Cardiac septum (tissue), 1 donor: ENCODE data around the gene TRIM50. TPM values are rescaled to one million over a fixed set of nuclear protein-coding genes. Genes with fewer than 3 reads are reported as not detected.
"Not testable (repeated sequence)": the region's sequence is repeated elsewhere in the genome, so short reads cannot be mapped to it uniquely, and the experiment has no call there.

Source experiments
- DNase-seq: peaks from one replicate; pipeline ENCODE4 v3.0.0-alpha.2; 2020; ENCODE audit warnings: low spot score
- intact Hi-C: fragments of 100-400 bp; cut with DNase I; formaldehyde crosslinking; loops from one replicate; pipeline ENCODE4 v1.14.0; 2022
- total RNA-seq: library from RNA; stranded (reverse); fragmentation: NEBNext Ultra II Directional; extraction: Animal tissue kit (Norgen Biotek cat#: 25700); gene quantifications from one replicate; pipeline ENCODE4 v1.2.1, GENCODE V29; 2021
- donor health status: DM: no; HTN: no; CAD: no.

TRIM50 gene
- total RNA-seq, 1 donor from 2014 or later = not detected

DNA sequence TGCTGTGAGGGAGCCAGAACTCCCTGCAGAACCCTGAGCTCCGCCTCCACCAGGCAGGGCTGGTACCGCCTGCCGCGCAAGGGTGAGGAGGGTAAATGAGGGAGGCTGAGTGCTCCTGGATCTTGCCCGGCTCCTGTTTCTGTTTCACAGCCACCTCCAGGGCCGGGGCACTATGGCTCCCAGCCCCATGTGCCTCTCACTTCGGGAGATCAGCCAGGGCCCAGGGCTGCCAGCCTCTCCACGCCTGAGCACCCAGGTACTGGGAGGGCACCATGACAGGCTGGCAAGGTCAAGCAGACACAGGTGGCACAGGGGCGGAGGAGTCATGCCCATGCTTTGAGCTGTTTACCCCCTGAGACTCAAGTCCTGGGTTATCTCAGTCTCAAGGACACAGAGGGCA is 8.3 kb downstream of the TRIM50 start:
- DNase-seq, intact Hi-C loops: not testable (repeated sequence)

- intact Hi-C loops, DNase-seq: not testable (repeated sequence)
Observed at GRCh38 chr7:73318656-73319204, 9.2 kb downstream of the TRIM50 start.

GRCh38 chr7:73316521-73316920 is 11.4 kb downstream of the TRIM50 start:
- intact Hi-C loops = no loop called here
- no peak for DNase-seq

GRCh38 chr7:73314271-73314670 is 13.6 kb downstream of the TRIM50 start:
- intact Hi-C loops = no loop called here
- no peak for DNase-seq

GRCh38 chr7:73313521-73313906 is 14.4 kb downstream of the TRIM50 start:
- intact Hi-C loops = no loop called here
- no peak for DNase-seq

DNA sequence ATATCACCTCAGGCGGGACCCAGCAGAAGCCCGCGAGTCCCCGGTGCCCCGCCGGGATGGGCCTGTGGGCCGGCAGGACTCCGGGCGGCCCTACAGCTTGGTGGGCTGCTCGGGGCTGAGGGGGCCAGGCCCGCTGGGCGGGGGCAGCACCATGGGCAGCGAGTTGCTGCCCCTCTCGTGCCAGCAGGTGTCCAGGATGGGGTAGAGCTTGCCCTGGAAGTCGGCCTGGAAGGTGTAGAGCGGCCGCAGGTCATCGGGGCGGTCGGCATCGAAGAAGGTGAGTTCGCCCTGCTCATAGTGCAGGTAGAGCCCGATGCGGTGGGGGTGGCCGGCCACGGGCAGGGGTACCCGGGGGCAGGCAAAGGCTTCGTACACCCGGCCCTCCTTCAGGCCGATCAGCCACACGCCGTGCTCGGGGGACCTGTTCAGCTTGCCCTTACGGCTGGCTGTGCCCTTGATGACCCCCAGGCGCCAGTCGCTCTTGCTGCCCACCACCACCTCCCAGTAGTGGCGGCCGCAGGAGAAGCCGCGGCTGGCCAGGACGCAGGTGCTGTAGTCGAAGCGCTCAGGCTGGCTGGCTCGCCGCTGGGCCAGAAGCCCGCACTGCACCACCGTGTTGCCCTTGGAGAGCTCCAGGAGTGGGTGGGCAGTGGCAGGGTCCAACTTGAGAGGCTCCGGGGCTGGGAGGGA is 14.9 kb downstream of the TRIM50 start:
- intact Hi-C loops = no loop called here
- no peak for DNase-seq

DNA sequence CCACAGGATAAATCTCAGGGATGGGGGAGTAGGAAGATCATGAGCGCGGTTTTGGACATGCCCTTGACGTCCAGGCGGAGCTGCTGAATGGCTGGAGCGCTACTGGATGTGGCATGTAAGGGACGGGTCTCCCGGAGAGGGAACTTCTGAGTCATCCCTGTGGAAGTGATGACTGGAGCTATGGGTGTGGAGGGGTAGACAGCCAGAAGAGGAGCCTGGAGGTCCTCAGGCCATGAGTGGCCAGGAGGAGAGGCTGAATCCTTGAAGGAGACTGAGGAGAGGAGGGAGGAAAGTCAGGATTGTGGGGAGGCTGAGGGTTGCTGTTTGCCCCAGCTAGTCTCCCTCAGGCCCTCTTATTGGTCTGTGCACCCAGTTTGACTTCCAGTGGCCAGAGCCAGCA is 16.5 kb downstream of the TRIM50 start:
- DNase-seq, intact Hi-C loops: not testable (repeated sequence)

GRCh38 chr7:73308665-73309214 is 19.1 kb downstream of the TRIM50 start, which contains the start of gene NSUN5:
TSS of gene NSUN5 (minus strand) at chr7:73308826. CDS start at chr7:73308790, 36 bp downstream.
- DNase-seq = peak; percentile 93
- intact Hi-C loops = no loop called here

DNA sequence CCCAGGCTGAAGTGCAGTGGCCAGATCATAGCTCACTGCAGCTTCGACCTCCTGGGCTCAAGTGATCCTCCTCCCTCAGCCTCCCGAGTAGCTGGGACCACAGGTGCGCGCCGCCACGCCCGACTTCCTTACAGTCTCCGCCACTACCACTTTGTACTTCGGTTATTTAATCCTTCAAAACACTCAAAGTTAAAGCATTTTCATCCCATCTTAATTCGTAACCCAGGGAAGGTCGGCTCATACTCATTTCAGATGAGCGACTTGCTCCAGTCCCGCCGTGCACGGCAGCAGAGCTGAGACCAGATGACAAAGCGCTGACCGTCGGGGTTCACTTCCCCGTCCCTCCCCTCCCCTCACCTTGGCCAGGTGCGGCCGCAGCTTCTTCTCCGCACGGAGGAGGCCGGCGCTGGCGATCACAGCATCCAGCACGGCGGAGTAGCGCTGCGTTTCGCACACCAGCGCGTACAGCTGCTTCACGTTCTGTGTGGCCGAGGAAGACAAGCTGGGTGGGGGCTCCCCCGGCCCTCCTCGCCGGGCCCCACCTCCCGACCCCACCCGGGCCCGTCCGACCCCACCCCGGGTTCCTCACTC is 19.7 kb downstream of the TRIM50 start:
- no peak for DNase-seq
- intact Hi-C loops = no loop called here

DNA sequence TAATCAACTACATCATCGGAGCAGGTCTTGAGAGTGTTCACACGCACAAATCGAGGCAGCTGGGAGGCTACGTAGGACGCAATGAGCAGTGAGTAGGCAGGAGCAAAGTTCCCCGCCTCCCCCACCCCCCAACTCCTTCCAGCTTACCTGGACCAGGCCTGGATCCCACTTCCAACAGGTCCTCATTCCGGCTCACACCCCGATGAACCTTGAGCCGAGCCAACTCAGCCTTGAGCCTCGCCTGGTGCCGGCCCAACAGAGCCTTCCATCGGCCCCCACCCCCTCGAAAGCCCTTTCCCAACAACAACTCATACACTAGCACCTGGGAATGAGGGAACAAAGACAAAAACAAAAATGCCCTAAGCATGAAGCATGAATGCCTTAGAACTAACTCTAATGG is 20.4 kb downstream of the TRIM50 start:
- intact Hi-C loops = no loop called here
- no peak for DNase-seq

DNA sequence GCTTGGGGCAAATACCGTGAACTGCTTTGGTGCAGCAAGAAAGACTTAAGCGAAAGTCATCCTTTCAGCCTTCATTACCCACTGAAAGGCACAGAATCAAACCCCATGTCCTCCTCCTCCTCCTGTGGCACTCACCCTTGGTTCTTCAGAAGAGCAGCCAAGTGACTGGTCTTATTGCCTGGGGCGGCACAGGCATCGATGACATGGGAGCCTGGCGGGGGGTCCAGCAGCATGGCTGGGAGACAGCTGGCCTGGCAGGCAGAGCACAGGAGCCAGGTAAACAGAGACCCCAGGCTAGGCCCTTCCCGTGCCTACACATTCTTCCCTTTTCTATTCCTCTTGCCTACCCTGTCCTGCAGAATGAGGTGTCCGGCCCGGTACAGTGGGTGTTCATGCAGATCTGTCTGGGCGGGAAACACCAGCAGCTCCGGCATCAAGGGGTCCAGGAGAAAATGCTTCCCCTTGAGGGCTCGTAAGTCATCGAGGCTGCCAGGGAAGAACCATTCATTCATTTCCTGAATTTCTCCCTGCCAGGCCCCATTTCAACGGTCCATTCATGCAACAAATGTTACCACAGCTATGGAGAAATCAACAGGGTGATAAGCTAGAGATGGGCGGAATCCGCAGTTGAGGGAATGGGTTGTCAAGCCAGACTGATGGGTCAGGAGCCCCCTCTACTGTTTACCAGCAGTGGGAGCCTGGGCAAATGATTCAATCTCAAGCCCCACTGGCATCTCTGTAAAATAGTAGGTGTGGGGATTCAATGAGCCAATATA is 23.1 kb downstream of the TRIM50 start:
- intact Hi-C loops = not testable (repeated sequence)

GRCh38 chr7:73304071-73304470 is 23.8 kb downstream of the TRIM50 start:
- no peak for DNase-seq

More for the DNA sequence above, 23.1 kb downstream of the TRIM50 start:
- not testable (repeated sequence) for DNase-seq

GRCh38 chr7:73303546-73303945 is 24.3 kb downstream of the TRIM50 start:
- no peak for DNase-seq
- intact Hi-C loops = no loop called here

More at GRCh38 chr7:73304071-73304470, 23.8 kb downstream of the TRIM50 start:
- intact Hi-C loops = no loop called here

DNA sequence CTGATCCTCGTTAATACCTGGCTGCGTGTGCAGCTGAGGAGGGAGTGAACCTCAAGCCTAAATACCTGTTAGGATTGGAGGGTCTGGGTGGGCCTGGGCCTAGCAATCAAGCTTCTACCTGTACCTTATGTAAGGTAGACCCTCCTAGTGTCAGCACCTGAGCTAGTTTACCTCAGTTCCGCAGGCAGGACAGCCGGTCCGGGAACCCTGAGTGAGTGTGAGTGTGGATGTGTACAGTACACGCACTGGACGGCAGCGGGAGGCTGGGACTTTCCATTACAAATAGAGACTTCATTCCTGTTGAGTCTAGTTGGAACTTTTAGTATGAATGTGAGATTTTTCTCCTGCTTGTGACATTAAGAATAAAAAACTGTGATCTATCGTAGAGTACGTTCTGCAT is 25.0 kb downstream of the TRIM50 start:
- DNase-seq, intact Hi-C loops: not testable (repeated sequence)

- DNase-seq, intact Hi-C loops: not testable (repeated sequence)
Observed at GRCh38 chr7:73301108-73301507, 26.8 kb downstream of the TRIM50 start.

- DNase-seq, intact Hi-C loops: not testable (repeated sequence)
Observed at GRCh38 chr7:73299812-73300211, 28.1 kb downstream of the TRIM50 start.

DNA sequence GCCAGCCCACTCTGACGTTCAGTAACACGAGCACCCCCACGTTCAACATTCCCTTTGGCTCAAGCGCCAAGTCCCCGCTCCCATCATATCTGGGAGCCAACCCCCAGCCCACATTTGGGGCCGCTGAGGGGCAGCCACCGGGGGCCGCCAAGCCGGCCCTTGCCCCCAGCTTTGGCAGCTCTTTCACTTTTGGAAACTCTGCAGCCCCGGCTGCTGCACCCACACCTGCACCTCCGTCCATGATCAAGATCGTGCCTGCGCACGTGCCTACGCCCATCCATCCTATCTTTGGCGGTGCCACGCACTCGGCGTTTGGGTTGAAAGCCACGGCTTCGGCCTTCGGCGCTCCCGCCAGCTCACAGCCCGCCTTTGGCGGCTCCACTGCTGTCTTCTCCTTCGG is 30.2 kb downstream of the TRIM50 start:
- intact Hi-C loops, DNase-seq: not testable (repeated sequence)

DNA sequence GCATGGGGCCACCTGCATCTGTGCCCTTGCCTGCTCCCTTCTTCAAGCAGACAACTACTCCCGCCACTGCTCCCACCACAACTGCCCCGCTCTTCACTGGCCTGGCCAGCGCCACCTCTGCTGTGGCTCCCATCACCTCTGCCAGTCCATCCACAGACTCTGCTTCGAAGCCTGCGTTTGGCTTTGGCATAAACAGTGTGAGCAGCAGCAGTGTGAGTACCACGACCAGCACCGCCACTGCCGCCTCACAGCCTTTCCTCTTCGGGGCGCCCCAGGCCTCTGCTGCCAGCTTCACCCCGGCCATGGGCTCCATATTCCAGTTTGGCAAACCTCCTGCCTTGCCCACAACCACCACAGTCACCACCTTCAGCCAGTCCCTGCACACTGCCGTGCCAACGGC is 30.6 kb downstream of the TRIM50 start:
- DNase-seq, intact Hi-C loops: not testable (repeated sequence)

DNA sequence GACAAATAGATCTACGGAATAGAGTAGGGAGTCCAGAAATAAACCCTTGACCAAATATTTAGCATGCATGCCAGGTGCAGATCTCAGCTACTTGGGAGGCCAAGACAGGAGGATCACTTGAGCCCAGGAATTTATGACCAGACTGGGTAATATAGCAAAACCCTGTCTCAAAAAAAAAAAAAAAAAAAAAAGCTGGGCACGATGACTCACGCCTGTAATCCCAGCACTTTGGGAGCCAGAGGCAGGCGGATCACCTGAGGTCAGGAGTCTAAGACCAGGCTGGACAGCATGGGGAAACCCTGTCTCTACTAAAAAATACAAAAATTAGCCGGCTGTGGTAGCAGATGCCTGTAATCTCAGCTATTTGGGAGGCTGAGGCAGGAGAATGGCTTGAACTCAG is 50.7 kb downstream of the TRIM50 start:
- intact Hi-C loops, DNase-seq: not testable (repeated sequence)

DNA sequence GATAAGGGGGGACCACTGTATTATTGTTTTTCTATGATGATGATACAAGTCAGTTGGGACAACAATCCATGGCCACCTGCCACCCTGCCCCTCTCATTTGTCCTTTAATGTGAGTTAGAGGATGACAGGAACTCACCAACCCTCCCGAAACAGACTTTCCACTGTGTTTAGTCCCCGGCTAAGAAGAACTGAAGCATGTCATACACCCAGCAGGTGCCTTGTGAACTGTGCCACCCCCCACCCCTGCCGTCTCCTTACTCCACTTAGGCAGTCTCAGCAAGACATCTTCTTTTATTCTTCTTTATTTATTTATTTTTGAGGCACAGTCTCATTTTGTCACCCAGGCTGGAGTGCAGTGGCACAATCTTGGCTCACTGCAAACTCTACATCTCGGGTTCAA is 60.1 kb downstream of the TRIM50 start:
- DNase-seq, intact Hi-C loops: not testable (repeated sequence)
